HG02588 (cell line): ENCODE measurements around the gene CFAP47.
"Not testable (repeated sequence)": the region's sequence is repeated elsewhere in the genome, so short reads cannot be mapped to it uniquely, and the experiment has no call there.

Experiments
- ATAC-seq: cut with Tn5 transposase; IDR thresholded peaks from one replicate; pipeline ENCODE4 v1.9.1; 2021; ENCODE audit warnings: mild to moderate bottlenecking, moderate library complexity; ENCODE audit not compliant: unreplicated experiment

CFAP47 gene

DNA sequence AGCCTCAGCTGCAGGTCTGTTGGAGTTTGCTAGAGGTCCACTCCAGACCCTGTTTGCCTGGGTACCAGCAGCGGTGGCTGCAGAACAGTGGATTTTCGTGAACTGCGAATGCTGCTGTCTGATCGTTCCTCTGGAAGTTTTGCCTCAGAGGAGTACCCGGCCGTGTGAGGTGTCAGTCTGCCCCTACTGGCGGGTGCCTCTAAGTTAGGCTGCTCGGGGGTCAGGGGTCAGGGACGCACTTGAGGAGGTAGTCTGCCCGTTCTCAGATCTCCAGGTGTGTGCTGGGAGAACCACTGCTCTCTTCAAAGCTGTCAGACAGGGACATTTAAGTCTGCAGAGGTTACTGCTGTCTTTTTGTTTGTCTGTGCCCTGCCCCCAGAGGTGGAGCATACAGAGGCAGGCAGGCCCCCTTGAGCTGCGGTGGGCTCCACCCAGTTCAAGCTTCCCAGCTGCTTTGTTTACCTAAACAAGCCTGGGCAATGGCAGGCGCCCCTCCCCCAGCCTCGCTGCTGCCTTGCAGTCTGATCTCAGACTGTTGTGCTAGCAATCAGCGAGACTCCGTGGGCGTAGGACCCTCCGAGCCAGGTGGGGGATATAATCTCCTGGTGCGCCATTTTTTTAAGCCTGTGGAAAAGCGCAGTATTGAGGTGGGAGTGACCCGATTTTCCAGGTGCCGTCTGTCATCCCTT, 315.4 kb downstream of the CFAP47 start:
- not testable (repeated sequence) for ATAC-seq

DNA sequence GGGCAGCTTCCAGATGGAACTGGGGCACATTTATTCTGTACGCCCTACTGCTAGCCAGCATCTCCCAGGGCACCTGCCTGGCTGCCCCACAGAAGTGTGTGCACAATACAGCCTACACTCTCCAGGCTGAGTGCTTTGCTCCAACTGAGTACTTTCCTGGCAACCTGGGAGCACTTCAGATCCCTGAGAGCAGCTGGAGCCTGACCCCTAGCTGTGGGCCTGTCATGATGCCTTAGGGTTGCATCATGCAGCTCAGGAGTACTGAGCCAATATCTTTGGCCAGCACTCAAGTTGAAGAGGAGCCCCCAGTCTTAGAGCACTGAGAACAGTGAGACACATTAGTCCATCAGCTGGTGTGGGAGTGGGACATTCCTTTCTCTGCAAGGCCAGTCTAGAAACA, 321.9 kb downstream of the CFAP47 start:
- no peak for ATAC-seq

DNA sequence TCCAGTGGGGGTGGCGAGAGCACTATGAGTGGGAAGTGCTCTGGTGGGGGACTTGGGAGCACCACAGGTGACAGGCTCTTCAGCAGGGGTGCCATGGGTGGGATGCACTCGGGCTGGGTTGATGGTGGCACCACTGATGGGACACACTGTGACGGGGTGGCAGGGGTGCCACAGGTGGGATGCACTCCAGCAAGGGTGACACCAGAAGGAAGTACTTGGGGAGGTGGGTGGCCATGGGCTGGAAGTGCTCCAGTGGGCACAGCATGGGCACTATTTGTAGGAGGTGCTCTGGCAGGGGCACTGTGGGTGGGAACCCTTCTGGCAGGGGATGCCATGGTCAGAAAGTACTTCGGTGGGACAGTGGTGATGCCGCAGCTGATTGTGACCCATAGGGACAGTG, 346.6 kb downstream of the CFAP47 start:
- no peak for ATAC-seq

DNA sequence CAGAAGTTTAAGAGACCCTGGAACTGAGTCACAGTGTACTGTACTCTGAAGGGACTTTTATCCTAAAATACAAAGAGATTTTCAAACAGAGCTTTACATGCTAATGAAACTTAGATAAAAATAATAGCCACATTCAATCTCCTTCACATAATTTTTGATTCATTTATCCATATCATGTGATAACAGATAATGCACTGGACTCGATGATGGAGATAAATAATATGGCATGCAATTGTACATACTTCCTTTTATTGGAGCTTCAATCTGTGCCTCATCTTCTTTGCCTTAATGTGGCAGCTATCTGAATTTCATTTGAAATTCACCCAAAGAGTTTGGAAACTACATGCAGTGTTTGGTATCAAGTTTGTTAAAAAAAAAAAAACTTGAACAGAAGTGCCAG, 390.6 kb downstream of the CFAP47 start:
- ATAC-seq, result no peak

DNA sequence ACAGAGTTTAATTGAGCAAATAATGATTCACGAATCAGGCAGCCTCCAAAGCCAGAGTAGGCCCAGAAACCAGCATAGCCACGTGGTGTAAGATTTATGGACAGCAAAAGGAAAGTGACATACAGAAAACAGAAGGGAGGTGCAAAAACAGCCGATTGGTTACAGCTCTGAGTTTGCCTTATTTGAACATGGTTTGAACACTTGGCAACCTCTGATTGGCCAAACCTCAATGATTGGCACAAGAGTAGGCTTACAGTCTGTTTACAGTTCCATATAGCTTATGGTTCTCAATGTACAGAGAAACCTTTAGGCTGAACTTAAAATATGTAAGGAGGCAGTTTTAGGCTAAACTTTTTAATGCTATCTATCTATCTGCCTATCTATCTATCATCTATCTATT, 394.8 kb downstream of the CFAP47 start:
- ATAC-seq, result no peak

DNA sequence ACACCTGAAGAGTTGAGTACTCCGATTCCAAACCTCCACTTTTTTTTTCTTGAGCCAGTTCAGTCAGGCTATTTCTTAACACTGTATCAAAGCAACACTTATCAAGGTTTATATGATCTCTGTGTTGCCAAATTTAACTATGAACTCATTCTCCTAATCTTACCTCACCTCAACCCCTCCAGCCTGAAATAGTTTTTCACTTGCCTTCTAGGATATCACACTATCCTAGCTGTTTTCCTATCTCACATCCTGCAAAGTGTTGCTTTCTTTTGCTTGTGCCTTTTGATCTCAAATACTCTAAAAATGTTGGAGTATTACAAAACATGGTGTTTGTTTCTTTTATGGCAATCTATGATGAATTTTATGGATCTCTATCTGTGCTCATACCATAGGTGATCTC, 415.0 kb downstream of the CFAP47 start:
- ATAC-seq, result no peak

DNA sequence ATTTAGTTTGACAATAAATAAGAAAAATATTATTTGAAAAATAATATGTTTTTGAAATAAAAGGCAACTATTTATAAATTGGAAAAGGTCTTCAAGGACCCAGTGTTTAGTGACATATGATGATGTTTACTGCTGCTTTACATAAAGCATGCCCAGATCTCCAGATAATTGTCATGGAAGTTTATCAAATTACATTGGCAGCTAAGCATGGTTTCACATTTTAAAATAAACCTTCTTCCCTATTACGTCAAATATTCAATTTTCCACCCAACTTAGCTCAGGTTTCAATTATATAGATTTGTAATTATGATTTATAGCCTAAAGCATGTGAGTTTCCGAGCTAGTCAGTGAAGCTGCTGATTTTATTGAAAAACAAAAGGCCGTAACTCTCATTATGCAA, 417.2 kb downstream of the CFAP47 start:
- ATAC-seq, result no peak

DNA sequence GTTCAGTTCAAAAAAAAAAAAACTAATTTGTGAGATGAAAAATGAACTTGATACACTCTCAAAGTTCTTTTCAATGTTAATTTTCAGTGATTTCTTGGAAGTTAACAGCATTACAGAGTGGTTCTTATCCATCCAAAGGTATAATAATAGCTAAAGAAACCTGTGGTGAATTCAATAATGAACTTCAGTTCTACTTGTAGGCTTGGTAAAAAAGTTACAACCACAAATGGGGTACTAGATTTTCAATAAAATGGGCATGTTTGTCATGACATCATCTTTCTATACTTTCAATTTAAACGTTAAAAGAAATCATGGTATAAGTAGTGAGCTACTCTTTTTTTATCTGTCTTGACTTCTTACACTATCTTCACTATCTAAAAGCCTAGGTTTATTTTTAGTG, 424.8 kb downstream of the CFAP47 start:
- ATAC-seq, result no peak

DNA sequence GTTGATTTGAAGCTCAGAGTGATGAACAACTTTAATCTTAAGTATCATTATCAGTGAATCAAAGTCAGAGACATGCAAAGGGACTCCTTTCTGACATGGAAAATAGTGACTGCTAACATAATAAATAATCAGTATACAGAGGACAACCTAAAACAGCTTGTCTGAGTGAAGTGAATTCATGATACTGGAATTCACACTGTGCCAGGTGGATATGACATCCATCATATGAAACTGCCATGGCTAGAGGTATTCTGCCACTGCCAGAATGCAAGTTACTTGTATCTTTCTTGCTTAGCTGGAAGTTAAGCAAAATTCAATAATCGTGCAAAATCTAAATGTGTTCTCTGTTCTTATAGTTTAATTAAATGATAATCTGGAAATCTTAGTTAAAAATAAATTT, 429.0 kb downstream of the CFAP47 start:
- no peak for ATAC-seq

DNA sequence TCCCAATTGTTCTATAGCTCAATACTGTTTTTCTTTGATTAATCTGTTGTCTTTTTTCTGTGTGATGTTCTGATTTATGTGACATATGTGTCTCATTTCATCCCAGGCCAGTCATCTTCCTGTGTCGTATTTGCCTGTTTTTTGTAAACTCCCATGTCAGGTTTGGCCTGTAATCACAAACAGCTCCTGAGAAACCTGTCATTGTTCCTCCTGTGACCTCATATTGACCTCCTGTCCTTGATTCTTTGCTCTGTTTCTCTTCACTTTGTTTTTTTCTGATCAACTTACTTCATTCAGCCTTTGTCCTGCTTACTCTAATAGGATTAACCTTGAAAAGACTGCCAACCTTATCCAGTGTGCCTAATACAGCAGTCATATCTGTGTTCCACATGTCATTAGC, 438.3 kb downstream of the CFAP47 start:
- no peak for ATAC-seq

DNA sequence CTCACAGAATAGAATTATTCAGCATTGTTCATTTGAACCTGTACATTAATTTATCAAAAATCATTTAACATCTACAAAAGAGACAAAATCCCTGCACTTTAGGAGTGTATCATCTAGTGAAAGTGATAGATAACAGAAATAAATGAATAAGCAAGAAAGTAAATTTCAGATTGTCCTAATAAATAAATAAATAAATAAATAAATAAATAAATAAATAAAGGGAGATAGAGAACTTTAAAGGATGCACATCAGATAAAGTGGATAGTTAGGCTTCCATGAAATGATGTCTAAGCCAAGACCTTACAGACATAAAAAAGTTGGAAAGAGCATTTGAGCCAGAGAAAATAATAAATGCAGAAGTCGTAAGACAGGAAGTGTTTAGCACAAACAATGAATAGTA, 444.7 kb downstream of the CFAP47 start:
- ATAC-seq, result no peak

DNA sequence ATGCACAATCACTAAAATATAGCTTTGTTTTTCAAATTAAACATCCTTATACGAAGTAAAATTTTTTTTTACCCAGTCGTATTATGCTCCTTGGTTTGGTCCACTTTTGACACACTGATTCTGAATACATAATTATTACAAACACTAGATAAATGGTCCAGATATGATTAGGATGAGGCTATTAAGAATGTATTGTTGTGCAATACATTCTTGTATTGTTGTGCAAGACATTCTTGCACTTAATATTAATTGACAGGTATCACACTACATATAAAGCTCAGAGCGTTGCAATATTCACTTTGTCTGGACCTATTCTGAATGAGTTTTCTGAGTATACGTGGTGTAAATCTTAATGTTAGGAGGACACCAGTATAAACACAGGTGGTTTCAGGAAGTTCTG, 464.0 kb downstream of the CFAP47 start:
- ATAC-seq, result no peak

DNA sequence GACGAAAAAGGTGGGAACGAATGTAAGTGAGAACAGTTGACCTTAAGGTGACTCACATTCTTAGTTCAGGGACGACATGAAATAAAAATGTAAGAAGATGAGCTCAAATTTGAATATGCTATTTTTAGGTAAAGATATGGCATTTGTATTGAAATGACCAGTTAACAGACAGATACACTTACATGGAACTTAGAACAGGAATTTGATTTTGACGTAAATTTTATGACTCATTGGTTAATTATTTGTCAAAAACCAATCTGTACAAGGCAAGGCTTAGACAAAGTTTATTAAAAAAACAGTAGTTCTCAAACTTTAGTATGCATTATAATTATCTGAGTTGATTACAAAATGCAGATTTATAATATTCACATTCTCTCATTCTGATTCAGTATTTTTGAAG, 469.4 kb downstream of the CFAP47 start:
- no peak for ATAC-seq

DNA sequence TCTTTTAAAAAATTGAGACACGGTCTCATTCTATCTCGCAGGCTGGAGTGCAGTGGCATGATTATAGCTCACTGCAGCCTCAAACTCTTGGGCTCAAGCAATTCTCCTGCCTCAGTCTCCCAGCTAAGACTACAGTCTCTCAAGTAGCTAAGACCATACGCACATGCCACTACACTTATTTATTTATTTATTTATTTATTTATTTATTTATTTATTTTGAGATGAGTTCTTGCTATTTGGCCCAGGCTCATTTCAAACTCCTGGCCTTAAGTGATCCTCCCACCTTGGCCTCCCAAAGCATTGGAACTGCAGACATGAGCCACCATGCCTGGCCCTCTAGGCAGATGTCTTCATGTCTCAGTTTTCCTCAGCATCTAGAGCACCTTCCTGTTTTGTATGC, 482.2 kb downstream of the CFAP47 start:
- no peak for ATAC-seq

DNA sequence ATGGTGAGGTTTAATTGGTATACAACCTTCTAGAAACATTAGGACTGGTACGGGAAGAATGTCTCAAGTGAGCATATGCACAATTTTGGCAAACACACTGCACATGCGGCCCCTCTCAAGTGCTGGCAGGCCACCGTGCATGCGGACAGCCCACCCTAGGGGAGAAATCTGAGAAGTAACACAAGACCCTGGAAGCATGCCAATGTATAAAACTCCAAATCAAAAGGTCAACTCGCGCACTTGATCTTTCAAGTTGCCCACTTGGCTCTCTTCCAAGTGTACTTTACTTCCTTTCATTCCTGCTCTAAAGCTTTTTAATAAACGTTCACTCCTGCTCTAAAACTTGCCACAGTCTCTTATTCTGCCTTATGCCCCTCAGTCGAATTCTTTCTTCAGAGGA, 488.3 kb downstream of the CFAP47 start:
- no peak for ATAC-seq

DNA sequence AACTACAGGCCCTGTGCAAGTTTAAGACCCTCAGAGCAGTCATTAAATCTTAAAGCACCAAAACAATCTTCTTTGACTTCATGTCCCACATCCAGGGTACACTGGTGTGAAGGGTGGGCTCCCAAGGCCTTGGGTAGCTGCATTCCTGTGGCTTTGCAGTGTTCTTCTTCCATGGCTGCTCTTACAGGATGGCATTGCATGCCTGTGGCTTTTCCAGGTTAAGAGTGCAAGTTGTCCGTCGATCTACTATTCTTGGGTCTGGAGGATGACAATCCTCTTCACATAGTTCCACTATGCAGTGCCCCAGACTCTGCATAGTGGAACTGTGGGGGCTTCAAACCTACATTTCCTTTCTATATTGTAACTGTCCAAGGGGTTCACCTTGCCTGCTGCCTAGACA, 494.5 kb downstream of the CFAP47 start:
- no peak for ATAC-seq

DNA sequence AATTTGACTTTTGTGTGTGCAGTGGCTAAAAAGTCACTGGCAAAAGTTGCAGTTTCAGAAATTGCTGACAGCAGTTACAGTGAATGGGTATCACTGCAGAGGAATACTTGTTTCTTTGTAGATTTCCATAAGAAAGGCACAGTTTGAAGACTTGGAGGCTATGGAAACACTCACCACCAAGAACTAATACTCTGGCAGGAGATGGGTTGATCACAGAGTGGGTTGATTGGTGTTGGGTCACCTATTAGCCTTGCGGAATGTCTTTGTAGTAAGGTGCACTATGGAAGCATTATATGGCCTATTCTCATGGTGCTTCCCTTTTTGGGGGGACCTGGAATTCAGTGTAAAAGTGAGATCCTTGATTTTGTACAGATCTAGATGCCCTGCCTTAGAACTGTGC, 502.8 kb downstream of the CFAP47 start:
- ATAC-seq, result no peak

DNA sequence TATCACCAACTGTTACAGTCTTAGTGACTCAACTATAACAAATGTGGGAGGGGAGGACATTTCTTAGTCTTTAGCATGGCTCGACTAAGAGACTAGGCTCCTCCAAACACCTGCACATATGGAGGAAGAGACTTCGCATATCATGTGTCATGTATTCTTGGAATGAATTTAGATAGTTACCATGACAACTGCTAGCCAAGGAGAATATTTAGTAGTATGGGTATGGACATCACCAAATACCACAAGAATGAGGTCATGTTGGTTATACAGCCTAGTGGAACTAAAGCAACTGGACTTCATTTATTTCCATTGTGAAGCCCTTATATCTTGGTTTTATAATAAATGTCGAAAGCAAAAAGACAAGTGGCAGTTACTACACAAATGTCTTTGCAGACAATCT, 512.3 kb downstream of the CFAP47 start:
- ATAC-seq, result no peak

DNA sequence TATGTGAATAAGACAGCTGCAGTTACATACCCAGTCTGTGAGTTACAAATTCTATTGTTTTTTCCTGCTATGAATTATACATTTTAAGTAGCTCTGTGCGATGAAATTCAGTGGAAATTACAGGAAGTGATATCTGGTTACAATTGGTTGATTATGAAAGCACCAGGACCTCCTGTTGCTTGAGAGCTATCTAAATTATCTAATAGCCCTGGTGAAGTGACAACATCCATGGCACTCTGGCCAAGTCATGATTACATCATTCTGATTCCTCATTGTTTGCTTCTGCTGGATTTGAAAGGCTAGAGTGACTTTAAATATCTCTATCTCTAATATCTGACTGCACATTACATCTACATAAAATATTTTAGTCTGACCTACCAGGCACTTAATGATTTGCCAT, 515.0 kb downstream of the CFAP47 start:
- no peak for ATAC-seq
